HG02840 (cell line): ENCODE measurements around the gene UMODL1.

ENCODE experiments used
- ATAC-seq: cut with Tn5 transposase; IDR thresholded peaks from one replicate; pipeline ENCODE4 v1.9.1; 2021; ENCODE audit warnings: mild to moderate bottlenecking, moderate library complexity, moderate number of reproducible peaks; ENCODE audit not compliant: unreplicated experiment, low FRiP score

UMODL1 gene, protein sequence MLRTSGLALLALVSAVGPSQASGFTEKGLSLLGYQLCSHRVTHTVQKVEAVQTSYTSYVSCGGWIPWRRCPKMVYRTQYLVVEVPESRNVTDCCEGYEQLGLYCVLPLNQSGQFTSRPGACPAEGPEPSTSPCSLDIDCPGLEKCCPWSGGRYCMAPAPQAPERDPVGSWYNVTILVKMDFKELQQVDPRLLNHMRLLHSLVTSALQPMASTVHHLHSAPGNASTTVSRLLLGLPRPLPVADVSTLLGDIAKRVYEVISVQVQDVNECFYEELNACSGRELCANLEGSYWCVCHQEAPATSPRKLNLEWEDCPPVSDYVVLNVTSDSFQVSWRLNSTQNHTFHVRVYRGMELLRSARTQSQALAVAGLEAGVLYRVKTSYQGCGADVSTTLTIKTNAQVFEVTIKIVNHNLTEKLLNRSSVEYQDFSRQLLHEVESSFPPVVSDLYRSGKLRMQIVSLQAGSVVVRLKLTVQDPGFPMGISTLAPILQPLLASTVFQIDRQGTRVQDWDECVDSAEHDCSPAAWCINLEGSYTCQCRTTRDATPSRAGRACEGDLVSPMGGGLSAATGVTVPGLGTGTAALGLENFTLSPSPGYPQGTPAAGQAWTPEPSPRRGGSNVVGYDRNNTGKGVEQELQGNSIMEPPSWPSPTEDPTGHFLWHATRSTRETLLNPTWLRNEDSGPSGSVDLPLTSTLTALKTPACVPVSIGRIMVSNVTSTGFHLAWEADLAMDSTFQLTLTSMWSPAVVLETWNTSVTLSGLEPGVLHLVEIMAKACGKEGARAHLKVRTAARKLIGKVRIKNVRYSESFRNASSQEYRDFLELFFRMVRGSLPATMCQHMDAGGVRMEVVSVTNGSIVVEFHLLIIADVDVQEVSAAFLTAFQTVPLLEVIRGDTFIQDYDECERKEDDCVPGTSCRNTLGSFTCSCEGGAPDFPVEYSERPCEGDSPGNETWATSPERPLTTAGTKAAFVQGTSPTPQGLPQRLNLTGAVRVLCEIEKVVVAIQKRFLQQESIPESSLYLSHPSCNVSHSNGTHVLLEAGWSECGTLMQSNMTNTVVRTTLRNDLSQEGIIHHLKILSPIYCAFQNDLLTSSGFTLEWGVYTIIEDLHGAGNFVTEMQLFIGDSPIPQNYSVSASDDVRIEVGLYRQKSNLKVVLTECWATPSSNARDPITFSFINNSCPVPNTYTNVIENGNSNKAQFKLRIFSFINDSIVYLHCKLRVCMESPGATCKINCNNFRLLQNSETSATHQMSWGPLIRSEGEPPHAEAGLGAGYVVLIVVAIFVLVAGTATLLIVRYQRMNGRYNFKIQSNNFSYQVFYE

GRCh38 chr21:42071146-42071737 lies at the start of gene UMODL1:
Gene UMODL1 (plus strand): TSS chr21:42071317. CDS start chr21:42071317, 0 bp downstream.
- ATAC-seq: no peak

DNA sequence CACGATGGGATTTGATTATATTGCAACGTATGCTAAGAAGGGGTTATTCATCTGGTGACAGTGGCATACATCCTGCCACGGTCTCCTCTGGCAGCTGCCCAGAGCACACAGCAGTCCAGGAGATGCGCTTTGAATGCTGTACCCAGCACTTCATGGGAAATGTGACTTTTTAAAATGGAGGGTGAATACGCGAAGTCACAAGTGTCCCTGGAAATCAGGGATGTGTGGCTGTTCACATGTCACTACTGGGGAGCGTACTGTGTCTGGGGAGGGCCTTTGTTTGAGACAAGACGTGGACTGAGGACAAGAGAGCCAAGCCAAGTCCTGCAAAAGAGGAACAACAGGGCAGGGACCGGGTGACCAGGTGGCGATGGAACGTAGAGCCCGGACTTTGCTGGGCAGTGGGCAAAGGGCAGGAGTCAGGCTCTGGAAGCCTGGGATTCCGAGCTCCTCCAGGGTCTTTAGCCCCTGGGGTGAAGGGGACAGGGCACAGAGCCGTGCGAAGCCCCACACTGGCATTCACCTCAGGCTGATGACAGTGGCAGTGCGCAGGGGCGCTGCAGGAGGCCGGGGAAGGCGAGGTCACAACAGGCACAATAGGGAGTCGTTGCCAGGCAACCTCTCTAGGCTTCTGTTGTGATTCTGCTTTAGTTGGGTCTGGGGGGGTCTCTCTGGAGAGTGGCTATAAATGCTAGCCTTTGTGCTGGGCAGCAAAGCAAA lies 49.6 kb upstream of the UMODL1 start:
- no peak for ATAC-seq

GRCh38 chr21:42022091-42022430 lies 49.1 kb upstream of the UMODL1 start:
- ATAC-seq: no peak

- ATAC-seq: no peak
These were observed 48.2 kb upstream of the UMODL1 start for GRCh38 chr21:42022906-42023305.

- no peak for ATAC-seq
These were observed 45.6 kb upstream of the UMODL1 start for GRCh38 chr21:42025376-42026081.

- ATAC-seq: no peak
These were observed 45.1 kb upstream of the UMODL1 start for GRCh38 chr21:42026082-42026435.

DNA sequence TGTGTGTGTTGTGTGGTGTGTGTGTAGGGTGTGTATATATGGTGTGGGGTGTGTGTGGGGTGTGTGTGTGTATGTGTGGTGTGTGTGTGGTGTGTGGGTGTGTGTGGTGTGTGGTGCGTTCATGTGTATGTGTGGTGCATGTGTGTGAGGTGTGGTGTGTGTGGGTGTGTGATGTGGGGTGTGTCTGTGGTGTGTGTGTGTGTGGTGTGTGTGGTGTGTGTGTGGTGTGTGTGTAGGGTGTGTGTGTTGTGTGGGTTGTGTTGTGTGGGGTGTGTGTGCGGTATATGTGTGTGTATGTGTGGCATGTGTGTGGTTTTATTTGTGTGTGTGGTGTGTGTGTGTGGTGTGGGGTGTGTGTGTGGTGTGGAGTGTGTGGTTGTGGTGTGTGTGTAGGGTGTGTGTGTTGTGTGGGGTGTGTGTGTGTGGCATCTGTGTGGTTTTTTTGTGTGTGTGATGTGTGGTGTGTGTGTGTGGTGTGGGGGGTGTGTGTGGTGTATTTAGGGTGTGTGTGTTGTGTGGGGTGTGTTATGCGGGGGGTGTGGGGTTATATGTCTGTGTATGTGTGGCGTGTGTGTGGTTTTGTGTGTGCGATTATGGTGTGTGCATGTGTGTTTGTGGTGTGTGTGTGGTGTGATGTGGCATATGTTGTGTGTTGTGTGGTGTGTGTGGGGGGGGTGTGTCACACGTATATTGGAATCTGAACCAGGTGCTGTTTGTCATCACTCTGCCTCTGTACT lies 43.9 kb upstream of the UMODL1 start:
- no peak for ATAC-seq

GRCh38 chr21:42027822-42028765 lies 43.0 kb upstream of the UMODL1 start:
- ATAC-seq: no peak

GRCh38 chr21:42028766-42029425 lies 42.2 kb upstream of the UMODL1 start:
- ATAC-seq: no peak

GRCh38 chr21:42030311-42030710 lies 40.8 kb upstream of the UMODL1 start:
- no peak for ATAC-seq

DNA sequence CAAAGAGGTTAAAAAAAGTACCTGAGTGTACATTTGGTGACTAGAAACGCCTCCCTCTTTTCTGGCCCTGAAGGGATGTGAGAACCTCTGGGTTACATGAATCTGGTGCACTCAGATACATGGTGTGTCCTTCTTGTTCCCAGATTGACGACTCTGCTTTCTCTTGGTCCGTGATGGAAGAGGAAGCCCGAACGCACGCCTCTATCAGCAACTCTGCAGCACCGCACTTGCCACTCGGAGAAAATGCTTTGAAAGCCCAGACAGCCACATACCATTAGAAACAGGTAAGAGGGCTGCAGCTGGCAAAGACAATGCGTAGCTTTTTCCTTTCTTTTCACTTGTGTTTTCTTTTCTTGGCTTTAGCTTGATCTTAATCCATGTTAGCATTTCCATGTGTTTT lies 39.9 kb upstream of the UMODL1 start:
- ATAC-seq: no peak

DNA sequence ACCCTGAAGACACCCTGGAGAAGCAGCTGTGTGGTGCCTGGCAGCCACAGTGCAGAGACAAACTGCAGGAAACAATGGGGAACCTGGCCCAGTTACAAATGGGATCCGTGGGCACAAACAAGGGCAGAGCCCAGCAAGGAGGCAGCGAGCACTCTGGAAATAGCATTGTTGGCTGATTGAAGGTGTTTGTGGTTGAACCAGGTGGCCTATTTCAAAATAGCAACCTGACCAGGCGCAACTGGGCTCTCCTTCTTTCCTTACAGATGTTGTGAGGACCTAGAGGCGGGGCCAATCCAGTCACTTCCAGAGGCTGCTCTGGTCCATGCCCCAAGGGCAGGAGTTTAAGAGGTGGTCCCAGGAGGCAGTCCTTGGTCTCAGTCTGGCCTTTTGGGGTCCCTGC lies 39.3 kb upstream of the UMODL1 start:
- no peak for ATAC-seq

DNA sequence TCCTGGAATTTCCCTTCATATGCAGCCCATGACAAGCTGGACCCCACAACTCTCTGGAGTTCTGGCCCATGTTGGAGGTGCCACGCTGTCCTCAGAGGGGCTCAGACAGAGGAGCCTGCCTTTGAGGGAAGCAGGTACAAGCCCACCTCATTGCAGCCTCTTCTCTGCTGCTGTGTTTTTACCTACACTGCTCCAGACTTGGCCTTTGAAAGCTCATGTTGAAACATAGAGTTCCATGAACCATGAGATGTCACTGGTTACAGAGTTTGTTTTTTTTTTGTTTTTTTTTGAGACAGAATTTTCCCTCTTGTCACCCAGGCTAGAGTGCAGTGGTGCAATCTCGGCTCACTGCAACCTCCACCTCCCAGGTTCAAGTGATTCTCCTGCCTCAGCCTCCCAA lies 38.9 kb upstream of the UMODL1 start:
- no peak for ATAC-seq

DNA sequence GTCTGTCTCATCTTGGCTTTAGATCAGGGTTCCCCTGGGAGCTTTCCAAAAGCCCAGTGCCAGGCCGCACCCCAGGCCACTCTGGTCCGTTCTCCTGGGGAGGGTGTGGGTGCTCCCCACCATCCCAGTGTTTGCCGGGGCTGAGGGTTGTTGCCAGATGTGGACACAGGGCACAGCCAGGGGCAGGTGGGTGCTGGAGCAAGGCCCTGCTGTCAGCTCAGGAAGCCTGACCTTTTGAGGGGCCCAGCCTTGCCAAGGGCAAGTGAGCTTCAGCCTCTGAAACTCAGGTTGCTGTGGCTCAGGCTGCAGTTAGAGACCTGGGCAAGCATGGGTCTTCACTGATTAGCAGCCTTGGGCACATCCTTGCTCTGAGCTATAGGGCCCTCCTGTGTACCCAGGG lies 38.1 kb upstream of the UMODL1 start:
- ATAC-seq: no peak

- no peak for ATAC-seq
These were observed 34.8 kb upstream of the UMODL1 start for GRCh38 chr21:42036313-42036712.

GRCh38 chr21:42037516-42037915 lies 33.6 kb upstream of the UMODL1 start:
- no peak for ATAC-seq

DNA sequence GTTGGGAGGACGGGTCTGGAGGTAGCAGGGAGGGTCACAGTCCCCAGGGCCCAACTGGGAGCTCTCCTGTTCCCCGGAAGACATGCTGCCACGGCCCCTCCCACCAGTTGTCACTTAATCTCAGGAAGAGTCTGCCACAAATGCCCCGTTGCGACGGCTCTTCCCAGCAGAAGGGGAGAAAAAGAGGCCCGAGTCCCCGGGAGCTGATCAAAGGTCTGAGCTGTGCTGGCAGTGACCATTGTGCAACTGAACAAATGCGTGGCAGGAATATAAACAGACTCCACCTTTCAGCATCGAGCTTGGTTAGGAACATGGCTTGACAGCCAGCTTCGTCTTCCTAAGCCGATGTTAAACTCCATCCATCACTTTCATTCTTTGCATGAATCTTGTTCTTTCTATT lies 33.2 kb upstream of the UMODL1 start:
- ATAC-seq: no peak
